Panc1 (cell line): ENCODE measurements around the gene EEF1A2.

Experiments used
- CTCF ChIP-seq: fragments of 450-650 bp; IDR thresholded peaks from 2 replicates; pipeline ENCODE4 v1.5.1; 2017; ENCODE audit warnings: mild to moderate bottlenecking
- POLR2AphosphoS5 ChIP-seq: IDR thresholded peaks from 2 replicates; pipeline ENCODE4 v1.6.1; 2012; ENCODE audit warnings: mild to moderate bottlenecking, low read depth, low read length, moderate library complexity
- SIN3A ChIP-seq: IDR thresholded peaks from 2 replicates; pipeline ENCODE4 v1.6.1; 2012; ENCODE audit warnings: low read depth, mild to moderate bottlenecking, low read length, moderate library complexity, borderline replicate concordance; ENCODE audit not compliant: insufficient read depth
- TF ChIP-seq, protein P1 (sequence below), 2 experiments: IDR thresholded peaks; 2 replicates each; pipeline ENCODE4 v1.6.1; 2011 to 2012; ENCODE audit warnings: low read depth in 2 of 2, control low read depth in 1 of 2, low read length in 1 of 2, mild to moderate bottlenecking in 1 of 2, moderate library complexity in 1 of 2; ENCODE audit not compliant: insufficient read depth in 1 of 2

DNA sequence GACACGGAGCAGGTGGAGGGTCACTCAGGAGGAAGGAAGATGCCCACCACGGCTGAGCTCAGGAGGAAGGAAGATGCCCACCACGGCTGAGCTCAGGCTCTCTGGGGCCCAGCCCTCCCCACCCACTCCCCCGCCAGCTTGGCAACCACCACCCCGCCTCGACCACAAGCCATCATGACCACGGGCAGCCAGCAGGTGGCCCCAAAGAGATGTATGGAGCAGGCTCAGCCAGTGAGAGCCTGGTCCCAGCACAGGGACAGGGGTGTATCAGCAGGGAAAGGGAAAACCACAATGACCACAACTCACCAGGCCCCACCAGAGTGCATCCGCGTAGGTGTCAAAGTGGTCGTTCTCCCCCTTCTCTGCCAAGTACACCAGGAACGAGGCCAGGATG is 56.8 kb downstream of the EEF1A2 start:
- TF ChIP-seq CTCF (peak; percentile 78; the same call in 1 of the 2 replicates), SIN3A (no peak), POLR2AphosphoS5 (no peak)
- TF ChIP-seq, protein P1, sequence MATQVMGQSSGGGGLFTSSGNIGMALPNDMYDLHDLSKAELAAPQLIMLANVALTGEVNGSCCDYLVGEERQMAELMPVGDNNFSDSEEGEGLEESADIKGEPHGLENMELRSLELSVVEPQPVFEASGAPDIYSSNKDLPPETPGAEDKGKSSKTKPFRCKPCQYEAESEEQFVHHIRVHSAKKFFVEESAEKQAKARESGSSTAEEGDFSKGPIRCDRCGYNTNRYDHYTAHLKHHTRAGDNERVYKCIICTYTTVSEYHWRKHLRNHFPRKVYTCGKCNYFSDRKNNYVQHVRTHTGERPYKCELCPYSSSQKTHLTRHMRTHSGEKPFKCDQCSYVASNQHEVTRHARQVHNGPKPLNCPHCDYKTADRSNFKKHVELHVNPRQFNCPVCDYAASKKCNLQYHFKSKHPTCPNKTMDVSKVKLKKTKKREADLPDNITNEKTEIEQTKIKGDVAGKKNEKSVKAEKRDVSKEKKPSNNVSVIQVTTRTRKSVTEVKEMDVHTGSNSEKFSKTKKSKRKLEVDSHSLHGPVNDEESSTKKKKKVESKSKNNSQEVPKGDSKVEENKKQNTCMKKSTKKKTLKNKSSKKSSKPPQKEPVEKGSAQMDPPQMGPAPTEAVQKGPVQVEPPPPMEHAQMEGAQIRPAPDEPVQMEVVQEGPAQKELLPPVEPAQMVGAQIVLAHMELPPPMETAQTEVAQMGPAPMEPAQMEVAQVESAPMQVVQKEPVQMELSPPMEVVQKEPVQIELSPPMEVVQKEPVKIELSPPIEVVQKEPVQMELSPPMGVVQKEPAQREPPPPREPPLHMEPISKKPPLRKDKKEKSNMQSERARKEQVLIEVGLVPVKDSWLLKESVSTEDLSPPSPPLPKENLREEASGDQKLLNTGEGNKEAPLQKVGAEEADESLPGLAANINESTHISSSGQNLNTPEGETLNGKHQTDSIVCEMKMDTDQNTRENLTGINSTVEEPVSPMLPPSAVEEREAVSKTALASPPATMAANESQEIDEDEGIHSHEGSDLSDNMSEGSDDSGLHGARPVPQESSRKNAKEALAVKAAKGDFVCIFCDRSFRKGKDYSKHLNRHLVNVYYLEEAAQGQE (IDR thresholded peaks at IDR 0.05; ENCODE audit: insufficient read depth in 1 of 2, low read depth in 2 of 2, low read length in 1 of 2) = no peak
